Stimulated activated CD4-positive, alpha-beta T cell treated with anti-CD3 and anti-CD28 coated beads, Interleukin-4, amount 100 ng/mL, for 4 hours (primary cell): ENCODE results near the gene CRELD2.
A peak's percentile ranks its signal among the peaks of the same experiment; 100 is the strongest.

Experiments used
- DNase-seq, 2 experiments: peaks; one replicate each; pipeline ENCODE4 v3.0.0-alpha.2; 2020

Gene CRELD2

GRCh38 chr22:49913026-49913425, 5.4 kb upstream of the CRELD2 start:
- DNase-seq = no peak

DNA sequence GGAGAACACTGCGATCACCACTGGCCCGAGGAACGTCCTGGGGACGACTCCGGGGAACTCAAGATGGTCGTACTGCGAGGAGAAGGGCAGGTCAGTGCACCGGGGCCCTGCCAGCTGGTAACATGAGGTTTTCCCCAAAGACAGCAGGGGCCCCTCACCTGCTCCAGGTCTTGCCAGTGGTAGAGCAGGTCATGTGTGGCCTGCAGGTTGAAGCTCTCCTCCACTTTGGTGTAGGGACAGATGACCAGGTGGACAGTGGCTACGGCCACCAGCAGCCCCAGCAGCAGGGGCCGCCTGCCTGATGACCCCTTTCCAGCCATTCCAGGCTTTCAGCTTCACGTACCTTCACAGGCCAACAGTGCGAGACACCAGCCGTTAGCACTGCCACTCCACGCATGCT, 5.0 kb upstream of the CRELD2 start:
- no peak for DNase-seq

DNA sequence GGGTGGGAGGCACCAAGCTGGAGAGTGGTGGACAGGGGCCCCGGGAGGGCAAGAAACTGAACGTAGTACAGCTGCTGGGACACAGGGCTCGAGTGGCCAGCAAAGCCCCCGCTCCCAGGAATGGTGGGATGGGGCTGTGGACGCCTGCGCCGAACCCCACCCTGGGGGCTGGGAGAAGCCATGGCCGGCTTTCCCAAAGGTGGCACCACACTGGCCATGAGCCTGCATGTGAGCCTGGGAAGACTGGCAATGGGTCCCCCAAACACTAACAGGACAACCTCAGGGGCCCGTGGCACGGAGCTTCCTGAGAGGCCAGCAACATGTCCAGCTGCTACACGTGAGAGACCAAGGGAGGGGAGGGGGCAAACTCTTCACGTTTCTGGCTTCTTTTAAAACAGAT, 4.2 kb upstream of the CRELD2 start:
- no peak for DNase-seq

DNA sequence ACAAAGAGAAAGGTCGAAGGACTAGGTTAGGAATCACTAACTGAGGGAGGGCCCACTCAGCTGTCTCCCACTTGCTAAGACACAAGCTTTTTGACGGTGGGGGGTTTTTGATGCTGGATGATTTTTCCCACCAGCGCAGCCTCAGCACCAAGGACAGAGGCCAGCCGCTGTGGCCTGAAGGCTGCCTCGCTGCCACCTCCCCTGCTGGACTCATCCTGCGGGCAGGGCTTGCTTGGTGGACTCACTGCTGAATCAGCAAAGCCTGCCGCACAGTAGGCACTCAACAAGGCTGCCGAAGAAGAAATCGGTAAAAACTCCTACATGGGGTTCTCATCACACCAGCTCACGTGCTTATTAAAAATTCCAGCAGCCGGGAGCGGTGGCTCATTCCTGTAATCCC, 2.8 kb upstream of the CRELD2 start:
- DNase-seq = no peak

DNA sequence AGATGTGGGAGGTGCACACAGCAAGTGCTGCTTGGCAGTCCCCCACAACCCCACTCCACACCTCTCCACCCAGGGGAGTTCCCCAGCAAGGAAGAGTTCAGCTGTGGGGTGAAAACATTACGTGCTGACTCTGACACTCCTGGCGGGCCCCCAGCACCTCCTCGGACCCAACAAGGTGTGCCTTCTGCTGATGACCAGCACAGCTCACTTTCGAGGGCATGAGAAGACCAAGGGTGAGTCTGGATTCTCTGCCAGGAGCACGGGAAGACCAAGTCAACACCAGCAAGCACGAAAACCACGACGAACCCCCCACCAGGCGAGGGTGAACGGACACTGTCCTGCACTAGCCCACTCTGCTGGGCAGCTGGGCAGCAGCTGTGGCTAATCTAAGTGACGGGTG, 1.6 kb upstream of the CRELD2 start:
- DNase-seq = no peak

GRCh38 chr22:49918911-49919881, 762 bp downstream of the CRELD2 start:
- no peak for DNase-seq

DNA sequence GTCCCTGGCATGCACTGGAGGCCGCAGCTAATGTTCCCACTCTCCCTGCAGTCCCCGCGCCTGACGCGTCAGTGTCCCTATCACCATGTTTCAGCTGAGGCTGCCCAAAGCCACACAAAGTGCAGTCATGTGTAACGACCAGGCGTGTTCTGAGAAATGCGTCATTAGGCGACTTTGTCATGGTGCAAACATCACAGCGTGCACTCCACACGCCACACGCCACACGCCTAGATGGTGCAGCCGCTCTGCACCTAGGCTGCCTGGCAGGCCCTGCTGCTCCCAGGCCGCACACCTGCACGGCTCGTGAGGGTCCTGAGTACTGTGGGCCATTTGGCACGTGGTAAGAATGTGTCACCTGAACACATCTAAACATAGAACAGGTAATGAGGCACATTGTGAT, 2.4 kb downstream of the CRELD2 start:
- no peak for DNase-seq

GRCh38 chr22:49921508-49922278, 3.3 kb downstream of the CRELD2 start:
- DNase-seq = no peak

DNA sequence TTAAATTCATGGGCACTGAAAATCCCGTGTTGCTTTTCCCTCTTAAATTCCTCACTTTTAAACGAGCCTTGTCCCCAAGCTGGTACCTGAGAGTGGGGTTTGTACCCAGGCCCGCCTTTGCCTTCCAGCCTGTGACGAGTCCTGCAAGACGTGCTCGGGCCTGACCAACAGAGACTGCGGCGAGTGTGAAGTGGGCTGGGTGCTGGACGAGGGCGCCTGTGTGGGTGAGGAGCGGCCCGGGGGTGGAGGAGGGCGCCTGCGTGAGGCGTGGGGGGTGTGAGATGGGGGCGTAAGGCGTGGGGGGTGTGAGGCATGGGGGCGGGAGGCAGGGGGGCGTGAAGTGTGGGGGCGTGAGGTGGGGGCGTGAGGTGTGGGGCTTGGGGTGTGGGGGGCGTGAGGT, 4.0 kb downstream of the CRELD2 start:
- DNase-seq = no peak

- DNase-seq = no peak
Observed at GRCh38 chr22:49922926-49923325, 4.5 kb downstream of the CRELD2 start.

DNA sequence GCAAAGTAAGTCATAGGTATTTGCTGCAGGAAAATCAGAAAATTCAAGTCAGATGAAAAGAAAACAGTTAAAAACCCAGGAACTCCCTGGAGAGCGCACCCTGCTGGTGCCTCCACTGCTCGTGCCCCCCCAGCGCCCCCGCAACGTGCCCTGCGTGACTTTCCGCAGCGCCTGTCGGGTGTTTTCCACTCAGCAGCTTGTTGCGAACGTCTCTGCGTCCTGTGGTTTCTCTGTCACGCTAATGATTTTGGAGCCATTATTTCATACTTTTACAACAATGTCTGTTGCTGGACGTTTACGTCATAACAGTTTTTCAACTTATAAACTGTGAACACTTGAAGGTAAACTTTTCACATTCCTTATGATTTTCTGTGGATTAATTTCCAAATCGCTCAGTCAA, 5.0 kb downstream of the CRELD2 start:
- DNase-seq = no peak

DNA sequence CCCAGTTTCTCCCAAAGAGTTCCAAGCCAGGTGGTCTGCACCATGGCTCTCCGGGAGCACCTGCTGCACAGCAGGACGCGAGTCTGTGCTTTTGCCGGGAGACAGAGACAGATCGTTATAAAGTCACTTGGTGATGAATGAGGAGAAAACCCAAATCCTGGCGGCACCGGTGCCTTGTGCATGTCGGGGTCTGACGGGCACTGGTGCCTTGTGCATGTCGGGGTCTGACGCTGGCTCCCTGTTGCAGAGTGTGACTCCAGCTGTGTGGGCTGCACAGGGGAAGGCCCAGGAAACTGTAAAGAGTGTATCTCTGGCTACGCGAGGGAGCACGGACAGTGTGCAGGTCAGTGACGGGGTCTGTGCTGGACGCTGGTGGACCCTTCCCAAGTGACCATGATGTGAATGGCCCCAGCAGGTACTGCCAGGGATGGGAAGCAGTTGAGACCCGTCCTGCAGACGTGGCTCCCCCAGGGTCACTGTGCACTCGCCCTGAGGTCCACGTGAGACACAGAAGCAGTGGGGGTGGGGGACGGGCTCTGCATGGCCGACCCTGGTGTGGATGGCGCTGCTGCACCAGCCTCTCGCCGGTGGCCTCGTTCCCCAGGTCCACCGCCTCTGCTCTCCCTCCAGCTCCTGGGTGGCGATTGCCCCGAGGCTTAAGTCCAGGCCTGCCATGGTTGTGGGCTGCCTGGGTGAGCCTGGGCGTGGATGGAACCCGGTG, 5.8 kb downstream of the CRELD2 start:
- no peak for DNase-seq

DNA sequence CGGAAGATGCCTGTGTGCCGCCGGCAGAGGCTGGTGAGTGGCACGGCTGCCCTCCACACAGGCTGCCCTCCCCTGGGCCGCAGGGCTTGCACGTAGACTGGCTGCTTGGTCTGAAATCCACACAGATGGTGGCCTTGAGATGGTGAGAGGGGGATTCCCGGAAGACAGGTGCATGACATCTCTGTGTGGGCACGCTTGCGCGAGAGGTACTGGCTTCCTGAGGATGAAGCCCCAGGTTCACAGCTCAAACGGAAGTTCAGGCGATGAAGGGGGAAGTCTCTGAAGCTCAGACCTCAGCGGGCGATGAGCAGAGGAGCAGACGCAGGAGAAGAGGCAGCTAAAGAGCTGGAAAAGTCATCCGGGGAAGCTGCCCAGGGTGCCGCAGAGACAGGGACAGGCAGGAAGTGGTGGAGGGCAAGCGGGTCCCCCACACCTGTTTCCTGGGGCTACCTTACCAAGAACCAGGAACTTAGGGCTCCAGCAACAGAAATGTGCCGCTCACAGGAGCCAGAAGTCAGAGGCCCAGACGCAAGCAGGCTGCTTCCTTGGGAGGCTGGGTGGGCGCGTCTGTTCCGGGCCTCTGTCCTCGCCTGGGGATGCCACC, 7.2 kb downstream of the CRELD2 start:
- peak; percentile 56 to 83 for DNase-seq

DNA sequence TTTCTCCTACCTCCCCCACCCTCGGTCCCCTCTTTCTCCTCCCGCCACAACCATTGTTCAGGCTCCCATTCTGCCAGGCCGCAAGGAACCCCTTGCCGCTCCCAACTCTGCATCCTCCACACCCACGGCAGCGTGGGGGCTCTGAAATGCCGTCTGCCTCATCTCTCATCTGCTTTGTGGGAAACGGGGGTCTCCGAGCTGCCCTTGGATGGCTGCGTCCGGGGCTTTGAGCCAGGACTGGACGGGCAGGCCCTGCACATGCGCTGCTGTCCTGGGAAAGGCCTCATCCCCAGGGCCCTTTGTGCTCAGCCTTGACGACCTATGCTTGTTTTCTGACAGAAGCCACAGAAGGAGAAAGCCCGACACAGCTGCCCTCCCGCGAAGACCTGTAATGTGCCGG, 8.5 kb downstream of the CRELD2 start:
- no peak for DNase-seq

- DNase-seq = no peak
Observed at GRCh38 chr22:49927483-49928184, 9.2 kb downstream of the CRELD2 start.

DNA sequence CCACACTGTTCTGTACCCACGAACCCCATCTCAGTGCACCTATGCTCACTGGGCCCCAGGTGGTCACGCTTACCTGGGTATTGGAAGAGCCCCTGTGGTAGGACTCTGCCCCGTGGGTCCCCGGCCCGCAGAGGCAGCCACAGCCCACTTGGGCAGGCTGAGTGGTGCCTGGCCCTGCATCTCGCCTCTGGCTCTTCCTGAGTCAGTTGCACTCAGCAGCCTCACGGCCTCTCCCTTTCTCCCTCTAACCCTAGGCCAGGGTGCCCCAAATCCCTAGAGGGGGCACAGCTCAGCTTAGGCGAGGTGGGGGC, 9.7 kb downstream of the CRELD2 start:
- DNase-seq = no peak

- no peak for DNase-seq
Observed at GRCh38 chr22:49928555-49929210, 10.2 kb downstream of the CRELD2 start.

DNA sequence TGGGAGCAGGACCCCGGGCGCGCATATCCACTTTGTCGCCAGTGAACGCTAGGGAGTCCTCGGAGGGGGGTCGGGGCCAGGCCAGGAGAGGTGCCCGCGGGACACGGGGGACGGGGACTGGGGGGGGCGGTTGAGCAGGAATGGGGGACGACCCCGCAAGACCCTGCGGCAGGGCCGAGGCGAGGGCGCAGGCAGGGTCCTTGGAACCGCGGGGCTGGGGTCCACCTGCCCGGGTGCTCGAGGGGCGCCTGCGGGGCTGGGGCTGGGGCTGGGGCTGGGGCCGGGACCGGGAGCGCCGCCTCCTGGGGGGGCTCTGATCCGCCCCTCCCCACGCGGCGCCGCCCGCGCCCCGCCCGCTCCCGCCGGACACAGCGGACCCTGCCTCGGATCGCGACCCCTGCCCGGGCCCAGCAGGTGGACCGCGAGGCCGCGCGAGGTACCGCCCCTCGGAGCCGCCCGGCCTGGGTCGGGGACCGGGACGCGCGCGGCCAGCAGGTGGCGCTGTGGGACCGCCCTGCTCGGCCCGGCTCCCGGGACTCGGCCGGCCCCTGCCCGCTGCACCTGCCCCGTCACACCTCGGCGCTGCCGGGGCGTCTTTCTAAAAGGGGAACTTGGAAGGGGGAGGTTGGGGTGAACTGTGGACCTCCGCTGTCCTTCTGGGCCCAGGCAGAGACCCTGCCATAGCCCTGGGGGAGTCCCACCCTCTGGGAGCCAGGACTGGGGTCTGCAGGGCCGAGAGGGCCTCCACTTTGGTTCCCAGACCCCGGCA, 11.0 kb downstream of the CRELD2 start:
- peak; percentile 71 to 88 for DNase-seq

DNA sequence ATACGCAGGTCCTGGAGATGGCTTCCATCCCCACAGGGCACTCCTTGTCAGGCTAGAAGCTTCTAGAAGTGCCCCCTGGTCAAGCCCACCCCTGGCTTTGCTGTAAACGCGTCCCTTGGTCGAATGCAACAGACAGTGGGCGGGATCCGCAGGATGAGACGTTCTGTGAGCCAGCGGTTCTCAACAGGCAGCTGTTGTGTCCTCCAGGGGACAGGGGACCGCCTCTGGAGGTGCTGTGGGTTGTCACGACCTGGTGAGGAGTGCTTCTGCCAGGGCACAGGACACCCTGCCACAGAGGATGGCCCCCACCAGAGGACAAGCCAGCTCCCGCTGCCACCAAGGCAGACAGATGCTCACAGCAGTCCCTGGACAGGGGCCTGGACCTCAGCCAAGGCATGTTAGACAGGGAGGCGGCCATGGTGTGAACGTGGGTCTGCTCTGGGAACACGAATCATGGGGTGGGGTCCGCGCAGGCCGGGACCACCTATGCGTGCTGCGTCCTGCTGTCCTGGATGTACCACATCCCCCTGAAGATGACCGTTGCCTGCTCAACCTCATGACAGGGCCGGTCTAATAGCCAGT, 11.7 kb downstream of the CRELD2 start:
- no peak for DNase-seq

DNA sequence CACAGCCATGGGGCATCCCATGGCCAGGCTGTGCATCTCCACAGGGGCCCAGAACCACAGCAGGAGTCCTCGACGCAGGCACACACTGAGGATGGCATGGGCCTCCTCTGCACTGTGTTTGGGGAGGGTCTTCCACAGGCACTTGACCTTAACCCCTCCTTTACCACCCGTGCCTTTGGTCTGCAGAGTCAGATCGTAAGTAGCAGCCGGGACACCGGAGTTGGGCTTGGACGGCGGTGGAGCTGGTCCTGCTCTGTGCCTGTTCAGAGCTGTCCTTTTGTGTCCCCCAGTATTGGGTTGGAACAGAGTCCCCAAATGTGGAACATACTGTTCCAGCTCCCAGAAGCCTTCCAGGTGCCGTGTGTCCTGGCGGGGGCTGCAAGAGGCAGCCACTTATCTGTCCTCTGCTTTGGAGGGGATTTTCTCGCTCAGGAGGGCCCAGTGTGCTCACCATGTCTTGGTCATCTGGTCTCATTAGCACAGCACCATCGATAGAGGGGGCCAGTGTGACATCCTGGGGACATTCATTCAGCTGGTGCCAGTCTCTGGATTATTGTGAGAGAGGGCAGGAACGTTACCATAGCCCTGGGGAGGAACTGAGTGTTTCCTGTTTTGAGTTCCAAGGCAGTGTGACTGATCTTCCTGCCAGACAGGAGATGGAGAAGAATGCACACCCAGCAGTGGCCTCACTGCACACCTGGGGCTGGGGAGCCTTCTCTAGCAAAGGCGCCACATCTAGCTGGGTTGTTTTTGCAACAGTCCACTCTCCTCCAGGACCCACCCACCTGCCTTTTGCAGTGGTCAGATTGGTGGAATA, 12.4 kb downstream of the CRELD2 start:
- DNase-seq = peak; percentile 34 to 53
